GM23338 (cell line): Measurements from ENCODE around the gene MOB3B.

Experiments
- CTCF ChIP-seq, 2 experiments: fragments of 200-600 bp in 1 of 2; sonication (generic) in 1 of 2; conservative IDR thresholded peaks; 2 replicates each; pipeline versions ENCODE4 v1.5.1 to v1.6.1; 2016 to 2017; ENCODE audit warnings: antibody characterized with exemption in 2 of 2, low read depth in 2 of 2, mild to moderate bottlenecking in 2 of 2, moderate library complexity in 1 of 2
- REST ChIP-seq: IDR thresholded peaks from one replicate; pipeline ENCODE4 v1.6.1; 2018; ENCODE audit warnings: antibody characterized with exemption; ENCODE audit not compliant: unreplicated experiment

- TF ChIP-seq CTCF (conservative IDR thresholded peaks at IDR 0.05; ENCODE audit: low read depth in 2 of 2) (no peak), REST (no peak)
Observed at GRCh38 chr9:27541740-27542139, 12.1 kb upstream of the MOB3B start.
